WTC11 (cell line): Measurements from ENCODE around the gene KANK4.

Experiments used
- CREB1 ChIP-seq: sonication (generic); formaldehyde crosslinking; IDR thresholded peaks from 2 replicates; pipeline ENCODE4 v1.8.0; 2023; ENCODE audit warnings: mild to moderate bottlenecking, missing genetic modification reagents
- ELF4 ChIP-seq: sonication (generic); formaldehyde crosslinking; IDR thresholded peaks from 2 replicates; pipeline ENCODE4 v1.8.1; 2022; ENCODE audit warnings: low read depth, mild to moderate bottlenecking, moderate library complexity, missing genetic modification reagents
- ESRRA ChIP-seq: sonication (generic); formaldehyde crosslinking; IDR thresholded peaks from 2 replicates; pipeline ENCODE4 v1.8.1; 2022; ENCODE audit warnings: mild to moderate bottlenecking, missing genetic modification reagents, borderline replicate concordance
- JUN ChIP-seq: sonication (generic); formaldehyde crosslinking; IDR thresholded peaks from 2 replicates; pipeline ENCODE4 v1.8.0; 2023; ENCODE audit warnings: mild to moderate bottlenecking, missing genetic modification reagents
- MYBL2 ChIP-seq: sonication (generic); formaldehyde crosslinking; IDR thresholded peaks from 2 replicates; pipeline ENCODE4 v1.8.1; 2023; ENCODE audit warnings: mild to moderate bottlenecking, moderate library complexity, missing genetic modification reagents
- SP1 ChIP-seq: sonication (generic); formaldehyde crosslinking; conservative IDR thresholded peaks from 2 replicates; pipeline ENCODE4 v1.8.1; 2022; ENCODE audit warnings: missing genetic modification reagents
- TCF7 ChIP-seq: sonication (generic); formaldehyde crosslinking; IDR thresholded peaks from 2 replicates; pipeline ENCODE4 v1.8.0; 2022; ENCODE audit warnings: mild to moderate bottlenecking, low read depth, missing genetic modification reagents, moderate library complexity
- ZNF232 ChIP-seq: sonication (generic); formaldehyde crosslinking; IDR thresholded peaks from 2 replicates; pipeline ENCODE4 v1.8.0; 2022; ENCODE audit warnings: mild to moderate bottlenecking, missing genetic modification reagents
- TF ChIP-seq, protein P1 (sequence below): fragments of 200-600 bp; IDR thresholded peaks from 2 replicates; pipeline ENCODE4 v1.8.0; 2022; ENCODE audit warnings: antibody characterized with exemption
- TF ChIP-seq, protein P2 (sequence below): sonication (generic); formaldehyde crosslinking; IDR thresholded peaks from 2 replicates; pipeline ENCODE4 v1.8.1; 2023; ENCODE audit warnings: mild to moderate bottlenecking, moderate library complexity, missing genetic modification reagents
- TF ChIP-seq, protein P3 (sequence below): sonication (generic); formaldehyde crosslinking; IDR thresholded peaks from 2 replicates; pipeline ENCODE4 v1.8.1; 2022; ENCODE audit warnings: mild to moderate bottlenecking, moderate library complexity, missing genetic modification reagents
- TF ChIP-seq, protein P4 (sequence below): sonication (generic); formaldehyde crosslinking; IDR thresholded peaks from 2 replicates; pipeline ENCODE4 v1.8.1; 2023; ENCODE audit warnings: mild to moderate bottlenecking, missing genetic modification reagents, moderate library complexity

DNA sequence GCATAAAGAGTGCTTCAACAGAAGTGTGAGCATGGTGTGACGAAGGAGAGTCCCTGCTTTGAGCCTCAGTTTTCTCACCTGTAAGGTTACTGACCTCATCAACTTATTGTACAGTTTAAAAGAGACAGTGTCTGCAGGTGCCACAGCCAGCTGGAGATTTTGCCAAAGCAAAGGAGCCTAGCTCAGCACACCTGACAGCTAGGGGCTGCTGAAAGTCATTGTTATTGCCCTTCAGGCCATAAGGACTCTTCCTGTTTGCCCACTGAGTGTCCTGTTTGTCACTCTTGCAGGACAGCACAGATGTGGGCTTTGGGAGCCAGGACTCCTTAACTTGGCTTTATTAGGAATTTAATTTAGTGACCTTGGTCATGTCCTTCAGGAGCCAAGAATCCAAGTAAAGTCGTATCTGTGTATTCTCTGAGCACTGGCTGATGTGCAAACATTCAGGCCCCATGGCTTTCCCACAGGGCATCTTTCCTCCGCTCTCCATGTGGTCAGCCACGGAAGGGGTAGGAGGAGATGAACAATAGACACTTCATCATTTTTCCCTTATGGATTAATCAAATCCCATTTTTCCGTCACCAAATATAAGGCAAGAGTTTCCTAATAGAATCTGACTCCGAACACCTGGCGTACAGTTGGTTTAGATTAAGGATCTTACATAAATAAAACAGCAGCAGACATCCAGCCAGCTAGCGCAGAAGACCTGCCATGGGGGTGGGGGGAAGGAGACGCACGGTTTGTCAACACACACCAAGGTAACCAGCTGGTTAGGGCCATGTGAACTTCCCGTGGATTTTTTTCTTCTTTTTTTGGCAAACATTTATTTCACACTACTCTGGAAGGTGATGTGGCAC, 43.1 kb upstream of the KANK4 start:
- TF ChIP-seq, protein P1, sequence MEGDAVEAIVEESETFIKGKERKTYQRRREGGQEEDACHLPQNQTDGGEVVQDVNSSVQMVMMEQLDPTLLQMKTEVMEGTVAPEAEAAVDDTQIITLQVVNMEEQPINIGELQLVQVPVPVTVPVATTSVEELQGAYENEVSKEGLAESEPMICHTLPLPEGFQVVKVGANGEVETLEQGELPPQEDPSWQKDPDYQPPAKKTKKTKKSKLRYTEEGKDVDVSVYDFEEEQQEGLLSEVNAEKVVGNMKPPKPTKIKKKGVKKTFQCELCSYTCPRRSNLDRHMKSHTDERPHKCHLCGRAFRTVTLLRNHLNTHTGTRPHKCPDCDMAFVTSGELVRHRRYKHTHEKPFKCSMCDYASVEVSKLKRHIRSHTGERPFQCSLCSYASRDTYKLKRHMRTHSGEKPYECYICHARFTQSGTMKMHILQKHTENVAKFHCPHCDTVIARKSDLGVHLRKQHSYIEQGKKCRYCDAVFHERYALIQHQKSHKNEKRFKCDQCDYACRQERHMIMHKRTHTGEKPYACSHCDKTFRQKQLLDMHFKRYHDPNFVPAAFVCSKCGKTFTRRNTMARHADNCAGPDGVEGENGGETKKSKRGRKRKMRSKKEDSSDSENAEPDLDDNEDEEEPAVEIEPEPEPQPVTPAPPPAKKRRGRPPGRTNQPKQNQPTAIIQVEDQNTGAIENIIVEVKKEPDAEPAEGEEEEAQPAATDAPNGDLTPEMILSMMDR = no peak
- TF ChIP-seq, protein P2, sequence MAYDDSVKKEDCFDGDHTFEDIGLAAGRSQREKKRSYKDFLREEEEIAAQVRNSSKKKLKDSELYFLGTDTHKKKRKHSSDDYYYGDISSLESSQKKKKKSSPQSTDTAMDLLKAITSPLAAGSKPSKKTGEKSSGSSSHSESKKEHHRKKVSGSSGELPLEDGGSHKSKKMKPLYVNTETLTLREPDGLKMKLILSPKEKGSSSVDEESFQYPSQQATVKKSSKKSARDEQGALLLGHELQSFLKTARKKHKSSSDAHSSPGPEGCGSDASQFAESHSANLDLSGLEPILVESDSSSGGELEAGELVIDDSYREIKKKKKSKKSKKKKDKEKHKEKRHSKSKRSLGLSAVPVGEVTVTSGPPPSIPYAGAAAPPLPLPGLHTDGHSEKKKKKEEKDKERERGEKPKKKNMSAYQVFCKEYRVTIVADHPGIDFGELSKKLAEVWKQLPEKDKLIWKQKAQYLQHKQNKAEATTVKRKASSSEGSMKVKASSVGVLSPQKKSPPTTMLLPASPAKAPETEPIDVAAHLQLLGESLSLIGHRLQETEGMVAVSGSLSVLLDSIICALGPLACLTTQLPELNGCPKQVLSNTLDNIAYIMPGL (CRISPR knock-in tag) = no peak
- no peak for TF ChIP-seq ESRRA (CRISPR knock-in tag)
- TF ChIP-seq, protein P3, sequence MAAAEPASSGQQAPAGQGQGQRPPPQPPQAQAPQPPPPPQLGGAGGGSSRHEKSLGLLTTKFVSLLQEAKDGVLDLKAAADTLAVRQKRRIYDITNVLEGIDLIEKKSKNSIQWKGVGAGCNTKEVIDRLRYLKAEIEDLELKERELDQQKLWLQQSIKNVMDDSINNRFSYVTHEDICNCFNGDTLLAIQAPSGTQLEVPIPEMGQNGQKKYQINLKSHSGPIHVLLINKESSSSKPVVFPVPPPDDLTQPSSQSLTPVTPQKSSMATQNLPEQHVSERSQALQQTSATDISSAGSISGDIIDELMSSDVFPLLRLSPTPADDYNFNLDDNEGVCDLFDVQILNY (CRISPR knock-in tag) = no peak
- TF ChIP-seq, protein P4, sequence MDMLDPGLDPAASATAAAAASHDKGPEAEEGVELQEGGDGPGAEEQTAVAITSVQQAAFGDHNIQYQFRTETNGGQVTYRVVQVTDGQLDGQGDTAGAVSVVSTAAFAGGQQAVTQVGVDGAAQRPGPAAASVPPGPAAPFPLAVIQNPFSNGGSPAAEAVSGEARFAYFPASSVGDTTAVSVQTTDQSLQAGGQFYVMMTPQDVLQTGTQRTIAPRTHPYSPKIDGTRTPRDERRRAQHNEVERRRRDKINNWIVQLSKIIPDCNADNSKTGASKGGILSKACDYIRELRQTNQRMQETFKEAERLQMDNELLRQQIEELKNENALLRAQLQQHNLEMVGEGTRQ = no peak
- TF ChIP-seq MYBL2 (CRISPR knock-in tag) = no peak
- TF ChIP-seq CREB1 = no peak
- no peak for TF ChIP-seq JUN (CRISPR knock-in tag)
- no peak for TF ChIP-seq SP1 (CRISPR knock-in tag)
- TF ChIP-seq ELF4 = no peak
- TF ChIP-seq ZNF232 = no peak
- no peak for TF ChIP-seq TCF7 (CRISPR knock-in tag)
